CD14-positive monocyte (primary cell): Measurements from ENCODE around the gene HS6ST2. TPM values are rescaled to one million over a fixed set of nuclear protein-coding genes. Genes with fewer than 3 reads are reported as not detected.

ENCODE experiments used
- DNase-seq, 3 donors: peaks; one replicate each; pipeline ENCODE4 v3.0.0-alpha.2; 2011 to 2022
- H2AFZ ChIP-seq: 2 replicates; pipeline ENCODE4 v1.6.0; 2012; ENCODE audit warnings: mild to moderate bottlenecking, low read depth, low read length, inconsistent platforms; ENCODE audit not compliant: insufficient read depth, poor library complexity, severe bottlenecking
- H3K27ac ChIP-seq, 2 donors: 1 replicate in 1 of 2; 2 replicates in 1 of 2; pipeline ENCODE4 v1.5.1; 2012 to 2013; ENCODE audit warnings: low read length in 2 of 2, control low read depth in 1 of 2, inconsistent platforms in 1 of 2, low read depth in 1 of 2, mild to moderate bottlenecking in 1 of 2
- H3K27me3 ChIP-seq, 2 donors: one replicate each; pipeline versions ENCODE4 v1.6.0 to v1.6.1; 2011 to 2013; ENCODE audit warnings: low read length in 2 of 2; ENCODE audit not compliant: control insufficient read depth in 2 of 2, insufficient read depth in 2 of 2
- H3K36me3 ChIP-seq, 2 donors: replicated peaks in 1 of 2; 1 replicate in 1 of 2; 2 replicates in 1 of 2; pipeline versions ENCODE4 v1.5.1 to v1.6.1; 2012 to 2013; ENCODE audit warnings: low read length in 2 of 2, control low read depth in 1 of 2, inconsistent platforms in 1 of 2, mild to moderate bottlenecking in 1 of 2; ENCODE audit not compliant: insufficient read depth in 2 of 2, control insufficient read depth in 1 of 2
- H3K4me1 ChIP-seq, 2 donors: 1 replicate in 1 of 2; 2 replicates in 1 of 2; pipeline versions ENCODE4 v1.5.1 to v1.6.1; 2012 to 2013; ENCODE audit warnings: low read length in 2 of 2, control low read depth in 1 of 2, inconsistent platforms in 1 of 2, mild to moderate bottlenecking in 1 of 2, moderate library complexity in 1 of 2; ENCODE audit not compliant: insufficient read depth in 2 of 2, control insufficient read depth in 1 of 2
- H3K4me2 ChIP-seq: replicated peaks from 2 replicates; pipeline ENCODE3; 2012; ENCODE audit warnings: low read length, moderate library complexity, mild to moderate bottlenecking; ENCODE audit not compliant: poor library complexity, severe bottlenecking; ENCODE audit errors: extremely low read depth
- H3K4me3 ChIP-seq, 3 experiments: fragments of 200-600 bp in 1 of 3; sonication (generic) in 1 of 3; replicated peaks in 1 of 3; 1 replicate in 2 of 3; 2 replicates in 1 of 3; pipeline ENCODE4 v1.5.1; 2011 to 2013; ENCODE audit warnings: low read length in 3 of 3, mild to moderate bottlenecking in 3 of 3, control low read depth in 2 of 3, low read depth in 2 of 3, inconsistent platforms in 1 of 3, moderate library complexity in 1 of 3
- H3K79me2 ChIP-seq: 2 replicates; pipeline ENCODE4 v1.6.0; 2012; ENCODE audit warnings: mild to moderate bottlenecking, control low read depth, inconsistent platforms, low read length, moderate library complexity; ENCODE audit not compliant: insufficient read depth
- H3K9ac ChIP-seq: 2 replicates; pipeline ENCODE4 v1.6.0; 2017; ENCODE audit warnings: low read length, mild to moderate bottlenecking; ENCODE audit not compliant: insufficient read depth, poor library complexity, severe bottlenecking
- H3K9me3 ChIP-seq, 2 donors: replicated peaks in 1 of 2; 1 replicate in 1 of 2; 2 replicates in 1 of 2; pipeline versions ENCODE4 v1.5.1 to v1.6.1; 2012 to 2013; ENCODE audit warnings: low read length in 2 of 2, control low read depth in 1 of 2; ENCODE audit not compliant: control insufficient read depth in 1 of 2, insufficient read depth in 1 of 2
- H4K20me1 ChIP-seq: 2 replicates; pipeline ENCODE4 v1.6.0; 2012; ENCODE audit warnings: mild to moderate bottlenecking, low read length, control low read depth, moderate library complexity; ENCODE audit not compliant: insufficient read depth
- H3K27ac Mint-ChIP-seq, 7 donors: one replicate each; pipeline ENCODE4 v1.8.0; 2020; ENCODE audit warnings: mild to moderate bottlenecking in 7 of 7, mixed read lengths in 7 of 7, moderate library complexity in 6 of 7, inconsistent platforms in 2 of 7
- H3K27me3 Mint-ChIP-seq, 3 donors: one replicate each; pipeline ENCODE4 v1.8.0; 2021 to 2022; ENCODE audit warnings: low read depth in 3 of 3, mild to moderate bottlenecking in 3 of 3, mixed read lengths in 3 of 3, moderate library complexity in 3 of 3, inconsistent platforms in 1 of 3
- H3K36me3 Mint-ChIP-seq, 2 donors: one replicate each; pipeline ENCODE4 v1.8.0; 2020; ENCODE audit warnings: mixed read lengths in 2 of 2, inconsistent platforms in 1 of 2, mild to moderate bottlenecking in 1 of 2
- H3K4me1 Mint-ChIP-seq: one replicate; pipeline ENCODE4 v1.8.0; 2020; ENCODE audit warnings: mild to moderate bottlenecking, mixed read lengths
- H3K4me3 Mint-ChIP-seq, 2 donors: one replicate each; pipeline ENCODE4 v1.8.0; 2020; ENCODE audit warnings: mild to moderate bottlenecking in 2 of 2, mixed read lengths in 2 of 2, moderate library complexity in 1 of 2
- H3K9me3 Mint-ChIP-seq, 7 donors: one replicate each; pipeline ENCODE4 v1.8.0; 2020 to 2022; ENCODE audit warnings: mixed read lengths in 7 of 7, mild to moderate bottlenecking in 6 of 7, moderate library complexity in 6 of 7, inconsistent platforms in 2 of 7
- CTCF ChIP-seq: fragments of 200-600 bp; IDR thresholded peaks from one replicate; pipeline ENCODE4 v1.8.0; 2022; ENCODE audit warnings: antibody characterized with exemption, mild to moderate bottlenecking
- WGBS: methylation state at CpG from one replicate; pipeline ENCODE4 v1.1.5; 2013; ENCODE audit warnings: missing lambda C conversion rate; ENCODE audit not compliant: insufficient coverage; 5-methylcytosine and 5-hydroxymethylcytosine counted together
- intact Hi-C, 2 donors: fragments of 100-400 bp; cut with micrococcal nuclease; formaldehyde crosslinking; loops; one replicate each; pipeline versions ENCODE4 v1.15.0 to v1.15.1; 2023
- polyA plus RNA-seq, 3 donors: library from polyadenylated mRNA; depleted of rRNA in 1 of 3; unstranded in 2 of 3; stranded (reverse) in 1 of 3; fragments of 300-500 nt in 2 of 3; fragments of >200 nt in 1 of 3; fragmentation: Illumina TruSeq in 2 of 3; gene quantifications; 1 replicate in 2 of 3; 2 replicates in 1 of 3; pipeline ENCODE4 v1.2.3, GENCODE V29; 2012 to 2021

Gene HS6ST2
- polyA plus RNA-seq, 3 donors: not detected

- H3K79me2 ChIP-seq: no peaks in the 10 kb centered on the region
- no peaks in the 10 kb centered on the region for H3K9me3 ChIP-seq
- no peak overlapping the region for H3K4me2 ChIP-seq
- H3K27me3 ChIP-seq: peaks cover 0 to 11% of the 10 kb centered on the region in 2 donors
- intact Hi-C loops: loop anchor here (10.0 kb wide), 1 partner anchor 794 kb away; no protein-coding TSS in a partner anchor
- peak overlapping the region in 1 of 7 donors; percentile 28 for H3K27ac Mint-ChIP-seq
- H3K36me3 ChIP-seq: no peaks in the 10 kb centered on the region
- H3K9me3 Mint-ChIP-seq: no peaks in the 10 kb centered on the region
- DNase-seq: no peak
- no peak for TF ChIP-seq CTCF
- no peaks in the 10 kb centered on the region for H3K4me1 Mint-ChIP-seq
- H3K4me3 Mint-ChIP-seq: no peak overlapping the region
- H3K4me3 ChIP-seq: no peak overlapping the region
- H3K4me1 ChIP-seq: no peaks in the 10 kb centered on the region
- no peak overlapping the region for H3K27ac ChIP-seq
- H2AFZ ChIP-seq: no peak overlapping the region
- H3K27me3 Mint-ChIP-seq: peaks cover 0 to 22% (median 1%) of the 10 kb centered on the region in 3 donors
- H3K9ac ChIP-seq: no peak overlapping the region
- no peaks in the 10 kb centered on the region for H3K36me3 Mint-ChIP-seq
- WGBS: 100% methylated on average over 1 of the region's 1 CpG
- no peaks in the 10 kb centered on the region for H4K20me1 ChIP-seq
Measured at GRCh38 chrX:132638313-132638712, 320.1 kb downstream of the HS6ST2 start.

DNA sequence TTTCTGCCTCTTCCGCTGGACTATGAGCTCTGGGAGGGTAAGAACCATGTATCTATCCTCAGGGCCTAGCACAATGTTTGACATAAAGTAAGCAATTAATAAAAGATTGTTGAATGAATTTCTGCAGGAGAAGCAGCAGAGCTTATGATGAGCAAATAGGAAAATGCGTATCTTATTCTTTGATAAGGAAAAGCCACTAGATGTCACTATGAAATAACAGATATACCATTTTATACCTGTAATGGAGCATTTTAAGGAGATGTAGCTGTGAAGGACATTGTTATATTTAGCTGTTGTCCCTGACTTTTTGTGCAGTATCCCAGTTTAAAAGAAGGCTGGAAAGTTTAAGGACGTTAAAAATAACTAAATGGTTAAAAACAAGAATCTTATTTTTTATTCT is 322.3 kb downstream of the HS6ST2 start:
- intact Hi-C loops: loop anchor here (10.0 kb wide), 1 partner anchor 791 kb away; no protein-coding TSS in a partner anchor
- Histone ChIP-seq H3K9ac (no peak overlapping the region), H3K9me3 (no peaks in the 10 kb centered on the region), H3K4me1 (no peaks in the 10 kb centered on the region), H3K36me3 (no peaks in the 10 kb centered on the region), H3K4me3 (no peak overlapping the region), H3K4me2 (no peak overlapping the region), H3K27ac (no peak overlapping the region), H3K79me2 (no peaks in the 10 kb centered on the region), H2AFZ (no peak overlapping the region), H4K20me1 (no peaks in the 10 kb centered on the region), H3K27me3 (peaks cover 0 to 11% of the 10 kb centered on the region in 2 donors)
- no peaks in the 10 kb centered on the region for H3K36me3 Mint-ChIP-seq
- no peak for TF ChIP-seq CTCF
- H3K9me3 Mint-ChIP-seq: no peaks in the 10 kb centered on the region
- no peak for DNase-seq
- no CpG with 5 or more reads among the region's 3 CpGs for WGBS
- no peak overlapping the region for H3K27ac Mint-ChIP-seq
- no peaks in the 10 kb centered on the region for H3K4me1 Mint-ChIP-seq
- H3K27me3 Mint-ChIP-seq: peaks cover 0 to 13% (median 1%) of the 10 kb centered on the region in 3 donors
- H3K4me3 Mint-ChIP-seq: no peak overlapping the region
